Eye (tissue), 1 donor: ENCODE measurements around the gene PITPNM3.

ENCODE experiments used
- DNase-seq: peaks from one replicate; pipeline ENCODE4 v3.0.0-alpha.2; 2015

The PITPNM3 gene

DNA sequence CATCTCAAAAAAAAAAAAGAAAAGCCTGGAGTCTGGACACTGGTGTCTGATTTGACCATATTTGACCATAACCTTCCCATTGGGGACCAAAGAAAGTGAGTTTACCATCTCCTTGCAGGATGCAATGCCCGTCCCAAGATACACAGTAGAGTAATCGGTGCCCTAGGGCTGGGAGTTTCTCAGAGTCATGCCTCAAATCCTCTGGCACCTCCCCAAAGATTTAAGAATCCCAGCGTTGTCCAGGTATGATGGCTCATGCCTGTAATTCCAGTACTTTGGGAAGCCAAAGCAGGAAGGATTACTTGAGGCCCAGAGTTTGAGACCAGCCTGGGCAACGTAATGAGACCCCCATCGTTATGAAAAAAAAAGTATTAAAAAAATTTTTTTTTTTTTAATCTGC is 5.0 kb downstream of the PITPNM3 start:
- DNase-seq: no peak

DNA sequence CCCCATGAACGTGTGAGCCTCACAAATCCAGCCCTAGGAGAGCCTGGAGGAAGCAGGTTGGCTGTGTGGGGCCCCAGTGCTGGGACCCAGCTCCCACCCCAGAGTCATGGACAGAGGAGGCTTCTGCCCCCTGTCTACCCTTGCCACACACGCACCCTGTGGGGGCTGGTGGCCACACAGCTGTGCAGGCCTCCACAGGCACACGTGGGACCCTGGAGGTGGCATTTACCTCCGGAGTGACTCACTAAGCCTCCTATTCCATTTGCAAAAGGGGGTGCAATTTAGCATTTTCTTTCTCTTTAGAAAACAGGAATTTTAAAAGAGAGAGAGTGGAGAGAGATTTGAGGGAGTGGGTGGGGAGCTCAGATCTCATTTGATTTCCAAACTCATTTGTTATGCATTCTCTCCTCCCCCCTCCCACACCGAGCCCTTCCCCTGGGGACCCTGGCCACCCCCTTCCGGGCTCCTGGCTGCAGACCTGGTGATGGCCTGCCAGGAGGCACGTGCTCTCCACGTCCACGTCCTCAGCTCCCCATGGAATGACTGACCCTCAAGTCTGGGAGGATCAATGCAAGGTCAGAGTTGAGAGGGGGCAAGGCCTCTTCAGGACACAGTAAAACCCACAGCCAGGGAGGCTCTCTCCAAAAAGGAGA is 6.8 kb downstream of the PITPNM3 start:
- DNase-seq: no peak

DNA sequence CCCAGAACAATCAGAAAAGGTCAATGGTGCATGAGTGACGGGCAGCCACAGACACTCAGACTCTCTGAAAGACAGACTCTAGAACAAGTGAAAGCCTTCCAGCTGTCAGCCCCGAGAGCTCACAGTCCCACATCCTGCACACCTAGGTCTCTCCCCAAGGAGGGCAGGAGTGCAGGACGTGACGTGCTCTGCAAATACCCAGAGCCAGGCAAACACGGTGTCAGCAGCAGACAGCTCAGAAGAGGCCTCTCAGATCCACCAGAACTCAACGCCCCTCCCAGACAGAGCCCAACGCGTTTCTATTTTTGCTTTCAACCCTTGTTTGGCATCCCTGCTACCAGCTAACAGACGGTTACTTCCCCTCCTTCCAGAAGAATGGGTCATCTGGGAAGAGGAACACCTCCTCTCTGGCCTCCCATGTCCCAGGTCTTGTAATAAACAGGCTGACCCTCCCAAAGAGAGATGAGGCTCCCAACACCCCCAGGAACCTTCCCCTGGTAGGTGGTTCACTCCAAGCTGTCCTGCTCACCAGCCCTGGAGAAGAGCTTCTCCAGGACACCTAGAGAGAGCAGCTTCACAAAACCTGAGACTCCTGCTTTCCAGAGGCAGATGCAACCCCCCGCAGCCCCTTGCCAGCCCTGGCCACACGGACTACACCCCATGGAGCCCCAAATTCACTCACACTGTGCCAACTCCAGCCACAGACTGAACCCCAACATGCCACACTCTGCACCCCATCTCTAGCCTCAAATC is 7.6 kb downstream of the PITPNM3 start:
- DNase-seq: no peak

DNA sequence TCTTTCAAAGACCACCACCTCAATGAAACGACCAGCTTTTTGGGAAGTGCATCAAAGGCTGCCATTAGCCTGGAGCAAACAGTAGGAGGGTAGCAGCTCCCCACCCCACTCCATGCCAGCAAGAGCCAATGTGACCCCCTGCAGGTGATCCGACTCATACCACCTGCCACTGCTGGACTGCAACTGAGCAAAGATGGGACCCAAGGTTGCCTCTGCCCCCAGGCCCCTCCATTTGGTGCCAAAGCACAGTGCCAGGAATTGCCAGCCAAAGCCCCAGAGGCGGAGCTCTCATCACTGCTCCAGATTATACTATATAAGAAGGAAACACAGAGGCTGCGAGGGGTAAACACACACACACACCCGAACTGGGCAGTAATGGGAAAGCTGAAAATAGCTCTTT is 8.3 kb downstream of the PITPNM3 start:
- DNase-seq: no peak

DNA sequence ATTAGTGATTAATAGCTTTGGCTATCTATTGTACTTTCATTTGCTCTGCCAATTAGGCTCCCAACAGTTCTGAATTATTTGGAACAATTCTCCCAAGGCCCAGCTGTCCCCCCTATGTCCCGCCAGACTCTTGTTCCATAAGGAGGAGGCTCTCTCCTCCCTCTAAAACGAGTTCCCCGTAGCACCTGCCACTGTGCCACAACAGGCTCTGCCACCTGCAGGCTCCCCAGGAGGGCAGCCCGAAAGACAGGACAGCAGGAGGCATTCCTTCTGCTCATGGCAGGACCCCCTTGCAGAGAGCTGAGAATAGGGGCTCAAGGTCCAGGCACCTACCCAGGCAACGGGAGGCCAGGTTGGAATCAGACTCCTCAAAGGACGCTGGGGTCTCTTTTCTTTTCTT is 9.0 kb downstream of the PITPNM3 start:
- no peak for DNase-seq

DNA sequence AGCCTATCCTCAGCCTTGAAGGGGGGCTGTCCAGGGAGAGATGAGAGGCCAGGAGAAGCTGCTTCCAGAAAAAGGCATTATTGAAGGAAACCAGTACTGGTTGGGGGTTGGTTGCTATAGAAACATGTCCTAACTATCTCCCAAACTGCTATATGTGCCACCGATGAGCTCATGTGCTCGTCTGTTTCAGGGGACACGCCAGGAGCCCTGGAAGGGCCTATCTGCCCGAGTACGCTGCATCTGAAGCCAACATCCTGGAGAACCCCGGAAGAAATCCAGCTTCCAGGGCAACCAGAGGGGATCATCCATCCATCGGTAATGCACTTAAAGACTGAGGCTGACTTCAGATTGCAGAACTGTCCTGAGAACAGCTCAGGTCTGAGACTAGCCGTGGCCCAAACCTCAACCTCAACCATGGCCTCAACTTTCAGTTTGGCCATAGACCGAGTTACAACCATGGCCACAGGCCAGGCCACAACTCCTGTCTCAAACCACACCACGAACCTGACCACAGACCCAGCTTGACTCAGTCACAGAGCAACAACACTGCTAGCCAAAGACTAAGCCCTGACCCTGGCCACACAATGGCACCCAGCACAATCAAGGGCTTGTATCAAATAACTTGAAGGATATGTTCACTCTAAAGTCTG is 10.2 kb downstream of the PITPNM3 start:
- no peak for DNase-seq

DNA sequence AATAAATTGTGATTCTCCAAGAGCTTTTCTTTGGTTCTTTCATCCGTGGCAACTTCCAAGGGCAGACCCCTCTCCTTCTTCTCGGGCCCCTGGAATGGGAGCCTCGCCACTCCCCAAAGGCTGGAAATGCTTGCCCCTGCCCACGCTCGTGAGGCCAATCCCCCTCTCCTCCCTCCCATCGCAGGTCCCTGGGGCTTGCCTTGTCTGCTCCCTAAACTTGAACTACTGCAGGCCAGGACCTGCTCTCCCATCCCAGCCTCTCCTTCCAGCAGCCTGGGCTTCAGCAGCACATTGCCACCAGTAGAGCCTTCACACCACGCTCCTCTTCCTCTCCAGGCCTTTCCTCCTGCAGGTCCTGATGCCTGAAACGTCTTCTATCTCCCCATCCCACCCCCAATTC is 11.1 kb downstream of the PITPNM3 start:
- DNase-seq: no peak

DNA sequence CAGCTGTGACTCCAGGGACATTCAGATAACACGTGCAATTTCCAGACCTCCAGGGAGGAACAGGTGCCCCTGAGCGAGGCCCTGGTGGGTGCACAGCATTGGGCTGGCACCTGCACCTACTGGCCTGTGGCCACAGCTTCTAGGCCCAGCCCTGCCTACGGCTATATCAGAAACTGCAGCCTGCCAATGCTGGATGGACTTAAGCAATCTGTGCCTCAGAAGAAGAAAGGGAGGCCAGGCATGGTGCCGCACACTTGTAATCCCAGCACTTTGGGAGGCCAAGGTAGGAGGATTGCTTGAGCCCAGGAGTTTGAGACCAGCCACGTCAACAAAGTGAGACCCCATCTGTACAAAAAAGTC is 12.4 kb downstream of the PITPNM3 start:
- DNase-seq: no peak

DNA sequence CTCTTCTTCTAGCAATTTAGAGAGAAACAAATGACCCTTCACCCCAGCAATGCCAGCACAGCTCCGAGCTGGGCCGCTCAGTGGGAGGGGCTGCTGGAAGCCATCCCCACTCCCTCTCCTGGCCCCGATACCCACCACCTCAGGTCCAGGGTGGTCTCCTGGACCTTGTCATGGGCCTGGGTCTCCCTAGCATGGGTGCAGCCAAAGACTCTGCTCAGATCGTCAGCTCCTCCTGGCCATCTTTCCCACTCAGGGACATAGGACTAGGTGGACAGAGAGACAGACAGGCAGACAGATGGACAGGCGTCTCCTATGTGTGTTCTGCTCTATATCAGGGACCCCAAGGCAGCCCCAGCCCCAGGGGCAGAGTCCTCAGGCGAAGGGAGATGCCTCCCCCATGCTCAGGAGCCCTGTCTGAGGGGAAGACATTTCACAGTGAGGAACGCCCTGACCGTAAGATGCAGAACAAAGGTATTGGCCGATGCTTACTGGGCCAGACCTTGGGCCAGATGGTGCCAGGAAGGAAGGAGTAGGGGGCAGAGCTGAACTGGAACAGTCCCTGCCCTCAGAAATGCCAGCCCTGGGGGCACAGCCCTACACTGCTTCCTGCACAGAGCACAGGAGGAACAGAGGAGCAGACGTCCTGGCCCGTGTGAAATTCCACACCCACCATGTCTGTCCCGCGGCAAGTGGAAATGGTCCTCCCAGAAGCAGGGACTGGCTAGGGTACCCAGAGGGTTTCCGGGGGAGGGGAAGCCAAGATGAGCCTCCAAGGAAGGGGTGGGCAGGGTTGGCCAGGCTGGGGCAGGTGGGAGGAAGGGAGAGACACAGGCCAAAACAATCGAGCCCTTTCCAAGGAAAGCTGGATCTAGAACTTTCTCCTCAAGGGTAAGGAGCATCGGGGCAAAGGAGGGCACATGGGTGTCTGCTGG is 13.0 kb downstream of the PITPNM3 start:
- DNase-seq: no peak

DNA sequence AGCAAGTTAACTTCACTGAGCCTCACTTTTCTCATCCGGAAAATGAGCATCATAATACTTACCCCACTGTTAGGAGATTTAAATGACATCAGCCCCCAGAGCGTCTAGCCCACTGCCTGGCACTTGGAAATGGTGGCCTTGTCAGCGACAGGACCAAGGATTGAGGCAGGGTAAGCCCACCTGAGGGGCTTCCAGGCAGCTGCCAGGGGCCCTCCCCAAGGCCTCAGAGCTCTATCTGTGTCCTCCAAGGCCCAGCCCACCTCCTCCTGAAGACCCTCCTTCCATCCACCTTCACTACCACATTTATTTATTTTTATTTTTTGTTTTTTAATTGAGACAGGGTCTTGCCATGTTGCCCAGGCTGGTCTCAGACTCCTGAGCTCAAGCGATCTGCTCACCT is 13.8 kb downstream of the PITPNM3 start:
- no peak for DNase-seq

DNA sequence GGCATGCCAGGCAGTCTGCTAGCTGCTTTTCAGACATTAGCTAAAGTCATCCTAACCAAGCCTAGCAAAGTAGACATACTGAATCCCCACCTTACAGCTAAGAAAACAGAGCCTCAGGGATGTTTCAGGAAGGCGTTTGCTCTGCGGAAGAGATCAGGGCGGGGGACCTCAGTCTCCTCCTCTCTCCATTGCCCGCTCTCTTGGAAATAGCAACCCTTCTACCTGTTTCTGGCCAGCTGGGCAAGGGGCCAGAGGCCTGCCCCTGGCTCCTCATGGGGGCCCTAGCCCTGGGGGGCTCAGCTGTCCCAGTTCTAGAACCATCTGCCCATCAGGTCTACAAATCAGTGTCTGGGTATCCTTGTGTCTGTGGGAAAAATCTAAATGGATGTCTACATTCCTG is 14.5 kb downstream of the PITPNM3 start:
- DNase-seq: no peak

DNA sequence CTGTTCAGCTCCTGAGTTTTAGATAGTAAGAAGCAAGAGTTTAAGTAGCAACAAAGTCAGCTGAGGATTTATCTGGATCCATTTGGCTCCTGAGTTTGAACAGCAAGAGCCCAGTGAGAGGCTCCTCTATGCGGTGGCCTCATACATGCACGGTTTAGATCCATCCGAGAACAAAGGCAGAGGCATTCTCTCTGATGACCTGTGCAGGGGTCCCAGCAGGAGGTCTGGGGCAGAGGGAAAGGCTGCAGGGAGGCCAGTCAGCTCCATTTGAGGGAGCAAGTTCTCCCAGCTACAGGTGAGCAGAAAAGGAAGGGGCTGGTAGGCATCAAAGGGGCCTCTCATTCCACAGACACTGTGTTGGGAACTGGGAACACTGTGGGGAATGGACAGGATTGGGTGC is 16.5 kb downstream of the PITPNM3 start:
- no peak for DNase-seq

DNA sequence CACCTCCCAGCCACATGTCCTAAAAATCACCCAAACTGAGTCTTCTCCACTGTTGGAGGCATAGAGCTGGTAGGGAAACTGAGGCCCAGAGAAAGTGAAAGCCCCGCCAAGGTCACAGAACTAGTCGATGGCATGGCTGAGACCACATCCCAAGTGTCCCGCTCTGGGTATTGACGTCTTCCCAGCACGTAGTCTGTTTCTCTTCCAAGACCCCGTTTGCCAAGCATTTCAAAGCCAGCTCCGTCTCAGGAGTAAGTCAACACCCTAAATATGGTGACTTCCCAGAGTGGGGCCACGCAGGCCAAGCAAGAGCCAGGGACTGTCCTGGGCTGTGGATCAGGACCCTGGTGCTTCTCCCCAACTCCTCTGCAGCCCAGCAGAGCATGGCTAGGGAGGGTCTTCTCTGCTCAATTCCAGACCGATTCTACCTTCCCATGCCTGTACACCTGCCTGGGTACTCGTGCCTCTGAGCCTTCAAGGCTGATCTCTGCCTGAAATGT is 19.7 kb downstream of the PITPNM3 start:
- no peak for DNase-seq

DNA sequence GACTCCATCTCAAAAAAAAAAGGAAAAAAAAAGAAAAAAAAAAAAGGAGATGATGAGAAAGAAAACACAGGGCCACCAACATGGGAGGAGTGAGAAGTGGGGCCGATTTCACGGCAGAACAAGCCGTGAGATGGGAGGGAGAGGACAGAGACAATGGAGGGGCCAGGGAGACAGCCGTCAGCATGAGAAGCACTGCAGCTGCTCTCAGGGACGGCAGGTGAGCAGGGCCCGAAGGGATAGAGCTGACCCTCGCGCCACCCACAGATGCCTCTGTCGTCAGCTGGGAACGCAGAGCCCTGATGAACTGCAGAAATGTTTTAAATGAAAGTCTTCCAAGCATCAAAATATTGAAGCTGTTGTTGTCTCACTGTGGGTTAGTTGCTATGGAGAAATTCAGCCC is 20.3 kb downstream of the PITPNM3 start:
- no peak for DNase-seq

DNA sequence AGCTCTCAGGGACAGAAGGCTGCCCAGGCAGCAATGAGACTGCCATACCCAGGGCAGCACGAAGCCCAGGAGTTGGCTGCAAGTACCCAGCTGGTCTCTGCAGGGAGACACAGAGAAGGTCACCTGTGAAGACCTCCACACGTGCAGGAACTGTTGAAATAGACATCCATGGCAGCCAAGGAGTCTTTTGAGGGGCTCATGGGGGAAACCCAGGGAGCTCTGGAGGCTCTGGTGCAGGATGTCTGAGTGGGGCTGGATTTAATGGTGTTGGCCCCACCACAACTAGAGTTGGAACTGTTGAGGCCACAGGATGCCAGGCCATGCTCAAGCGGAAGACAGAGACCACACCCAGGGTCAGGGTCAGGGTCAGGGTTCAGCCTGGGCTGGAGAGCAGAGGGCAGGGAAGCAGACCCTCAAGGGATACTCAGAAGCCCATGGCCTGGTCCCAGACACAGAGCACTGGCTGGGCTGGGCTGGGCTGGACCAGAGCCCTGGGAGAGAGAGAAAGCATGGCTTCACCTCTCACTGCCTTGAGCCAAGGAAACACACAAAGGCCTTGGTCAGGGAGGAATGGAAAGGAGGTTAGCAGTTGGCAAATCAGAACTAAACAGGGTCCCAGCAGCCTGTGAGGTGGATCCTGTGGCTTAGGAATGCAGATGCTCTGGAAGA is 21.4 kb downstream of the PITPNM3 start:
- DNase-seq: no peak

DNA sequence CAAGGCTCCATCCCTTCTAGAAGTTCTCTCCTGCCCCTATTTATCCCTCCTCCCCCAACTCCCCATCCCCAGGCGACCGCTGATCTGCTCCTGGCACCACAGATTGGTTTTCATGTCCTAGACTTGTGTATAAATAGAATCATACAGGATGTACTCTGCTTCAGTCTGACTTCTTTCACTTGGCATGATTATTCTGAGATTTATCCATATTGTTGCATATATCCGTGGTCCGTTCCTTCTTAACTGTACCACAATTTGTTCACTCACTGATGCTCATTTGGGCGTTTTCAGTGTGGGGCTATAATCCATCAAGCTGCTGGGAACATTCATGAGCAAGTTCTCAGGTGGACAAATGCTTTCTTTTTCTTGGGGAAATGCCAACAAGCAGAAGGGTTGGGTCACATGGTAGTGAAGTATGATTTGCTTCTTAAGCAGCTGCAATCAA is 23.9 kb downstream of the PITPNM3 start:
- no peak for DNase-seq

DNA sequence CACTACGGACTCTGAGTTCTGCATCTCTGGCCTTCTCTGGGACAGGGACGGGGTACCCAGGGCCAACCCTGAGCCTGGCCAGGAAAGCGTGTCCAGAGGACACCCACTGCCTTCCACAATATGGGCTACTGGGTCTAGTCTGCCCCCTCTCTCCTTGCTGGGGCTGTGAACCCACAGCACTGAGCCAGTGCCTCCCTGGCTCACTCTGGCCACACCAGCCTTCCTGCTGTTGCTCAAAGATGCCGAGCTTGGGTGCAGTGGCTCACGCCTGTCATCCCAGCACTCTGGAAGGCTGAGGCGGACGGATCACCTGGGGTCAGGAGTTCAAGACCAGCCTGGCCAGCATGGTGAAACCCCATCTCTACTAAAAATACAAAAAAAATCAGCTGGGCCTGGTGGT is 24.8 kb downstream of the PITPNM3 start:
- no peak for DNase-seq

DNA sequence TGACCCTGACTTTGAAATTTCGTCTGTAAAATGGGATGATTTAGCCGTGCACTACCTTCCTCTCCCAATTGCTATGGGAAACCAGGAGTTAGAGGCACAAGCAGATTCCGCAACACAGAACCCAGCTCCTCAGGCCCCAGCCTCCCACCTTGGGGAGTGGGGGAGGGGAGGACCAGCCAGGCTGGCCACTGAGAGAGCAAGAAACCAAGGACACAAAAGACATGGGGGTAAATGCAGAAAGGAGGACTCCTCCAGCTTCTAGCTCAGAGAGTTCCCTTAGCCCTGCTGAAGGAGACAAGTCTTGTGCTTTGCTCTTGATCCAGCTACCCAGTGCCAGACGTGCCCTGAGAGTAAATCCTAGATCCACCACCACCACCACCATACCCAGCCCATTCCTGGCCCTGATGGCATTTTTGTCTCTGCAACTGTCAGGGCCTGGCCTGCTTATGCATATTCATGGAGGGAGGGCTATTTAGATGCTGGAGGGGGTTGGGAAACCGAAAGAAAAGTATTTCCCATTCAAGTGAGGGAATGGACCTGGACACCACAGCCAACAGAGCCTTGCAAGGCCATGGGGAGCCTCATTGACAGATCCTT is 25.9 kb downstream of the PITPNM3 start:
- no peak for DNase-seq

DNA sequence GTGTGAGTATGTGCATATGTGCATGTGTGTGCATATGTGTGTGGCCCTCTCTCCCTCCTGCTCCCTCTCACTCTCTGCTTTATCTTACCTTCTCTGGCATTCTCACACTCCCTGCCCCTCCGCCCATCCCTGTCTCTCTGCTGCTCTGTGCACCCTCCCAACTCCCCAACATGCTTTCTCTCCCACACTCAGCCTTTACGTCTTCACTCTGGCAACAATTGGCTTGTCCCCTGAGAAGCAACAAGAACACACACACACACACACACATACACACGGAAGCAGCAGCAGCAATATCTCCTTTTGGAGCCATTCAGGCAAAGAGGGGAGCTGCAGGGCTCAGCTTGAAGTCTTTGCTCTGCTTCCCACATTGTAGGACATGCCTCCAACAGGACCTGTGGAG is 27.8 kb downstream of the PITPNM3 start:
- no peak for DNase-seq

DNA sequence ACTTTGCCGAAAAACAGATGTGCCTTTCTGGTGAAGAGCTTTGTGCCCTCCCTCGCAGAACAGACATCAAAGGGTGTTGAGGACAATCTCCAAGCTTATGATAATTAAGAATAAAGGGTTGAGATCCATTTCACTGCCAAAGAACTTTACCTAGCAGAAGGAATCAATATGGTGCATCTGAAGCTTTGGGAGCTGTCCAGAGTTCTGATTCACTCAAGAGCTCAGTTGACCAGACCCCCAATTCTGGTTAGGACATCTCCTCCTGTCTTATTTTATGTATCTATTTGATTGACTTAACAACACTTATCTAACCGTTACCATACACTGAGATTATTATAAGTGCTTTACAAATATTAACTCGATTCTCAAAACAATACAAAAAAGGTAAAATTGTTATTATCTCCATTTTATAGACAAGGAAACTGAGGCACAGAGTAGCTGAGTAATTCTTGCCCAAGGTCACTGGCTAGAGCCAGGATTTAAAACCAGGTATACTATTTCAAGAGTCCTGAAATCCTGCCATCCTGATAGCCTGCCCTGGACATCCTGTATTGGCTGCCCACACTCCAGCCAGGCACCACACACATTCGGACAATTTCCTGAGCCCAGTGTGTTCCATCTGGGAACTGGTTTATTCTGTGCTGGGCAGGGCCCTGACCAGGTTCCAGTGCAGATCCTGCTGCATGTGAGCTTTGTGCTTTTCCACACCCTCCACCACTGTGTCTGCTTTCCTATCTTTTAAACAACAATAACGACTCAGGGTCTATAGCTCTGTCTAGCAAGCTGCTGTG is 29.8 kb downstream of the PITPNM3 start:
- no peak for DNase-seq

DNA sequence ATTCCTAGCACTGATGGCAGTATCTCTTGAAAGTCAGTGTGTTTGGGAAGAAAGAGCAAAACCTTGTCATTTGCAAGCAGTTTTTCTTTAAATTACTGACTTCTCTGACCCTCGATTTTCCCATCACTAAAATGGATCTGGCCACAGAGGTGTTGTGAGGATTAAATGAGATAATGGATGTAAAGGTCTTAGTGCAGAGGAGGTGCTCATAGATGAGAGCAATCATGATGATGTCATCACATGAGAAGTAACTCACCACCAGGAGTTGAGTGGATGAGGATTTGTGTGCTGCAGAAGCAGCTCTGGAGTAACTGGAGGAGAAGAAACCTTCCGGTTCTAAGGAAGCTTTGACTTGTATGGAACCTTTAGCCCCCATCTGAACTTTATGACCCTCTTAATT is 30.6 kb downstream of the PITPNM3 start:
- DNase-seq: no peak
